ENCODE measurements around the gene PDLIM5.

GRCh38 chr4:94581766-94582165 lies 130.0 kb downstream of the PDLIM5 start:
- TF ChIP-seq CTCF (conservative IDR thresholded peaks at IDR 0.05; ENCODE audit: low read length), result no peak
- TF ChIP-seq EZH2phosphoT487 (IDR thresholded peaks at IDR 0.05; ENCODE audit: borderline replicate concordance), result no peak
